Heart right ventricle (tissue), 16 donors: ENCODE measurements around the gene LRIT1. TPM values are rescaled to one million over a fixed set of nuclear protein-coding genes. Genes with fewer than 3 reads are reported as not detected.
A peak's percentile ranks its signal among the peaks of the same experiment; 100 is the strongest.

ENCODE experiments used
- ATAC-seq, 8 donors: fragments of 200-7000 bp; cut with Tn5 transposase; one replicate each; pipeline ENCODE4 v1.9.1; 2020; ENCODE audit warnings: mild to moderate bottlenecking in 8 of 8, moderate library complexity in 8 of 8, moderate number of reproducible peaks in 1 of 8
- DNase-seq, 2 donors: peaks; one replicate each; pipeline ENCODE4 v3.0.0-alpha.2; 2020
- H3K27ac ChIP-seq, 10 donors: fragments of 200-600 bp; sonication (generic) in 2 of 10; one replicate each; pipeline versions ENCODE4 v1.5.0 to v1.8.0; 2020 to 2022; ENCODE audit warnings: mild to moderate bottlenecking in 3 of 10
- H3K27me3 ChIP-seq, 7 donors: fragments of 200-600 bp; one replicate each; pipeline ENCODE4 v1.8.0; 2021 to 2022; ENCODE audit warnings: mild to moderate bottlenecking in 2 of 7
- H3K36me3 ChIP-seq, 9 donors: fragments of 200-600 bp; sonication (generic) in 1 of 9; one replicate each; pipeline versions ENCODE4 v1.5.0 to v1.8.0; 2020 to 2022; ENCODE audit warnings: mild to moderate bottlenecking in 2 of 9
- H3K4me1 ChIP-seq, 9 donors: fragments of 200-600 bp; sonication (generic) in 1 of 9; one replicate each; pipeline versions ENCODE4 v1.5.0 to v1.8.0; 2020 to 2022; ENCODE audit warnings: mild to moderate bottlenecking in 4 of 9
- H3K4me3 ChIP-seq, 10 donors: fragments of 200-600 bp; sonication (generic) in 2 of 10; one replicate each; pipeline versions ENCODE4 v1.5.0 to v1.8.0; 2020 to 2022; ENCODE audit warnings: mild to moderate bottlenecking in 7 of 10, moderate library complexity in 2 of 10
- H3K9me3 ChIP-seq, 11 donors: fragments of 200-600 bp in 10 of 11; sonication (generic) in 2 of 11; one replicate each; pipeline versions ENCODE4 v1.5.0 to v1.8.0; 2013 to 2022; ENCODE audit warnings: mild to moderate bottlenecking in 2 of 11, control low read depth in 1 of 11, moderate library complexity in 1 of 11
- WGBS, 2 donors: extraction: QIAGEN DNeasy Blood & Tissue Kit; methylation state at CpG; one replicate each; pipeline ENCODE4 v1.1.7; 2013; ENCODE audit warnings: inconsistent platforms in 1 of 2; 5-methylcytosine and 5-hydroxymethylcytosine counted together
- intact Hi-C, 10 donors: fragments of 100-400 bp; cut with DNase I; formaldehyde crosslinking; loops; one replicate each; pipeline versions ENCODE4 v1.11.1 to v1.14.2; 2022
- polyA plus RNA-seq, 2 donors: library from polyadenylated mRNA; stranded (reverse); fragments of 200-250 nt; gene quantifications; one replicate each; pipeline ENCODE4 v1.2.3, GENCODE V29; 2013
- total RNA-seq, 10 donors: library from RNA; stranded (reverse); fragmentation: NEBNext Ultra II Directional in 3 of 10; extraction: Animal tissue kit (Norgen Biotek cat#: 25700) in 3 of 10; gene quantifications; one replicate each; pipeline versions ENCODE4 v1.2.1 to v1.2.4, GENCODE V29; 2021 to 2023
- TF ChIP-seq, protein P1 (sequence below), 9 donors: fragments of 200-600 bp; sonication (generic) in 2 of 9; IDR thresholded peaks; one replicate each; pipeline versions ENCODE4 v1.5.0 to v1.8.0; 2021 to 2022; ENCODE audit warnings: antibody characterized with exemption in 9 of 9, mild to moderate bottlenecking in 5 of 9, moderate library complexity in 1 of 9
- donor health status: Arrhythmogenic right ventricular cardiomyopathy.
- donor health status: ischemic (EF 13 %, LVEDD 7.1; RV severe dilation, severe dysfunction).
- donor health status: healthy with polysubstance abuse.
- donor health status: DM: no; HTN: yes; CAD: no.
- donor health status: DM: no; HTN: no; CAD: no.
- donor health status: ischemic (EF 25% LVEDD 6.9; RV normal size, moderate dysfunction).
- donor health status: ischemic (EF 25% LVEDD 5.7; RV mildly dilated, moderate dysfunction).
- donor health status: healthy.
- donor health status: DM: yes; HTN: yes; CAD: no.
- donor health status: Ischemic cardiomyopathy.
- donor health status: ischemic (EF 35%, LVEDD 5.7; RV mildly dilated, moderate dysfunction).
- donor health status: nonischemic (EF 11% LVEDD 7.7; RV severe dilation, severe dysfunction).
- donor health status: DM: yes; HTN: yes; CAD: no.
- donor health status: PGD.
- donor health status: ischemic (EF 29% LVEDD 5.4; RV normal size, mild dysfunction).
- donor health status: nonischemic (EF 23%, LVEDD 6.1; RV moderate dilation, normal function).

The LRIT1 gene
- total and polyA plus RNA-seq, 12 donors, result 0.10 to 0.17 TPM; not detected in 10

- TF ChIP-seq, protein P1, sequence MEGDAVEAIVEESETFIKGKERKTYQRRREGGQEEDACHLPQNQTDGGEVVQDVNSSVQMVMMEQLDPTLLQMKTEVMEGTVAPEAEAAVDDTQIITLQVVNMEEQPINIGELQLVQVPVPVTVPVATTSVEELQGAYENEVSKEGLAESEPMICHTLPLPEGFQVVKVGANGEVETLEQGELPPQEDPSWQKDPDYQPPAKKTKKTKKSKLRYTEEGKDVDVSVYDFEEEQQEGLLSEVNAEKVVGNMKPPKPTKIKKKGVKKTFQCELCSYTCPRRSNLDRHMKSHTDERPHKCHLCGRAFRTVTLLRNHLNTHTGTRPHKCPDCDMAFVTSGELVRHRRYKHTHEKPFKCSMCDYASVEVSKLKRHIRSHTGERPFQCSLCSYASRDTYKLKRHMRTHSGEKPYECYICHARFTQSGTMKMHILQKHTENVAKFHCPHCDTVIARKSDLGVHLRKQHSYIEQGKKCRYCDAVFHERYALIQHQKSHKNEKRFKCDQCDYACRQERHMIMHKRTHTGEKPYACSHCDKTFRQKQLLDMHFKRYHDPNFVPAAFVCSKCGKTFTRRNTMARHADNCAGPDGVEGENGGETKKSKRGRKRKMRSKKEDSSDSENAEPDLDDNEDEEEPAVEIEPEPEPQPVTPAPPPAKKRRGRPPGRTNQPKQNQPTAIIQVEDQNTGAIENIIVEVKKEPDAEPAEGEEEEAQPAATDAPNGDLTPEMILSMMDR (IDR thresholded peaks at IDR 0.05), result no peak
- H3K4me1 ChIP-seq, result peaks cover 0 to 5% (median 0%) of the 10 kb centered on the region in 9 donors
- no peak overlapping the region for H3K27ac ChIP-seq
- H3K36me3 ChIP-seq, result no peaks in the 10 kb centered on the region
- no peak for ATAC-seq
- H3K4me3 ChIP-seq, result no peak overlapping the region
- 67 to 71% methylated on average over 13 of the region's 13 CpGs for WGBS, 2 donors
- intact Hi-C loops, result loop anchor here in 5 of 10 donors (2.0 to 10.0 kb wide), 4 partner anchors 112 to 280 kb away; no protein-coding TSS in a partner anchor
- no peaks in the 10 kb centered on the region for H3K9me3 ChIP-seq
- DNase-seq, result no peak
- peaks cover 0 to 34% (median 22%) of the 10 kb centered on the region in 7 donors for H3K27me3 ChIP-seq
Observed at GRCh38 chr10:84262190-84262956, 21.0 kb upstream of the LRIT1 start.

GRCh38 chr10:84261236-84261915, 20.0 kb upstream of the LRIT1 start:
- H3K36me3 ChIP-seq, result no peaks in the 10 kb centered on the region
- TF ChIP-seq, protein P1 (IDR thresholded peaks at IDR 0.05), result no peak
- no peak overlapping the region for H3K4me3 ChIP-seq
- H3K27ac ChIP-seq, result no peak overlapping the region
- H3K4me1 ChIP-seq, result peaks cover 0 to 13% (median 0%) of the 10 kb centered on the region in 9 donors
- ATAC-seq (no peak), DNase-seq (no peak)
- no peaks in the 10 kb centered on the region for H3K9me3 ChIP-seq
- peaks cover 0 to 43% (median 27%) of the 10 kb centered on the region in 7 donors for H3K27me3 ChIP-seq
- intact Hi-C loops, result loop anchor here in 4 of 10 donors (5.0 to 10.0 kb wide), 3 partner anchors 113 to 281 kb away; no protein-coding TSS in a partner anchor
- WGBS, 2 donors, result 83 to 90% methylated on average over 7 of the region's 7 CpGs

DNA sequence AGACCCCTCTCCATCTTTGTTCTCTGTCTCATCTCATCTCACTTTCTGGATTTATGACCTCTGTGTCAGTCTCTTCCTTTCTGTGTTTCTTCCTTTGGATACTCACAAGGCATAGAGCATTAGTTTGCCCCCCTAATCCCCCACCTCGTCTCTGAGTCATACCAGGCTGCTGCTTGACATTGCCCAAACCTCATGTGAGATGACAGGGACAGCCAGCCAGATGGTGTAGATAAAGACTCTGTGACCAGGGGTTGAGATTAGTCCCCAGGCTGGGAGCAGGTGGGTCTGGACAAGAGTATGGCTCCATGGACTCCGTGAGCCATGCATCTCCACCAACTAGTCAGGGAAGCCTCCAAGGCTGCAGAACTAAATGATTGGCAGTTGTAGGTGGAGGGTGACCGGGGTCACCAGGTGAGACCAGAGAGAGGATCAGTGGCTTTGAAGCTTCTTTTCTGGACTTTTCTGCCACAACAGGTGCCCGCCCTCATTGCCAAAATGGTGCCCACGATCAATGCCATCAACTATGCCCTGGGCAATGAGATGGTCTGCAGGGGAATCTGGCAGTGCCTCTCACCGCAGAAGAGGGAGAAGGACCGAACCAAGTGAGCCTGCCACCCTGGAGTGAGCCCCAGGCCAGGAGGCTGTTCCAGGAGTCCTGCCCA, 16.8 kb upstream of the LRIT1 start:
- TF ChIP-seq, protein P1 (IDR thresholded peaks at IDR 0.05), result no peak
- Histone ChIP-seq H3K4me1 (peaks cover 0 to 9% (median 0%) of the 10 kb centered on the region in 9 donors), H3K36me3 (no peaks in the 10 kb centered on the region), H3K27me3 (peaks cover 0 to 40% (median 20%) of the 10 kb centered on the region in 7 donors), H3K4me3 (no peak overlapping the region), H3K27ac (no peak overlapping the region), H3K9me3 (no peaks in the 10 kb centered on the region)
- ATAC-seq (peak in 1 of 8 donors; percentile 36), DNase-seq (no peak)
- intact Hi-C loops, result loop anchor here in 1 of 10 donors (5.0 kb wide), 1 partner anchor 111 kb away; no protein-coding TSS in a partner anchor
- WGBS, 2 donors, result 87% methylated on average over 7 of the region's 7 CpGs
